Inferior parietal cortex (tissue), 1 donor: Measurements from ENCODE around the gene FREM1.

ENCODE experiments used
- DNase-seq: peaks from one replicate; pipeline ENCODE4 v3.0.0-alpha.2; 2016; ENCODE audit errors: extremely low spot score

Gene FREM1

GRCh38 chr9:14756291-14756690, 153.9 kb downstream of the FREM1 start:
- DNase-seq: no peak

- DNase-seq: no peak
Measured at GRCh38 chr9:14752871-14753270, 157.4 kb downstream of the FREM1 start.

DNA sequence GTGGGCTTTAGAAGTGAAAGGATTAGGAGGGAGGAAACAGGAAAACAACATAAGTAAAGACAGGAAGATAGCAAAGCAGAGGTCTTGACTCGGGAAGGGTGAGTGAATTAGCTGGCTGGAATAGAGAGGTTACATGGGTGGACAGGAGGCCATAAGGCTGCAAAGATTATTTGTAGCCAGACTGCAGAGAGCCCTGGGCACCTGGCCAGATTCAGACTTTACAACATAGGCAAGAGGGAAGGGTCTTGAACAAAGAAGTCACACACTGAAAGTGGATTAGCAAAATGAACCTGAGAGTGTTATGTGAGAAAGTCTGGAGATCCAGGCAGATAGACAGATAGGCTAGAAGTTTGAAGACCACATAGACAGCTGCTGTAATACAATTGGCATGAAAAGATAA, 158.0 kb downstream of the FREM1 start:
- no peak for DNase-seq

- no peak for DNase-seq
Measured at GRCh38 chr9:14750821-14751220, 159.4 kb downstream of the FREM1 start.

- no peak for DNase-seq
Measured at GRCh38 chr9:14749741-14750211, 160.5 kb downstream of the FREM1 start.

DNA sequence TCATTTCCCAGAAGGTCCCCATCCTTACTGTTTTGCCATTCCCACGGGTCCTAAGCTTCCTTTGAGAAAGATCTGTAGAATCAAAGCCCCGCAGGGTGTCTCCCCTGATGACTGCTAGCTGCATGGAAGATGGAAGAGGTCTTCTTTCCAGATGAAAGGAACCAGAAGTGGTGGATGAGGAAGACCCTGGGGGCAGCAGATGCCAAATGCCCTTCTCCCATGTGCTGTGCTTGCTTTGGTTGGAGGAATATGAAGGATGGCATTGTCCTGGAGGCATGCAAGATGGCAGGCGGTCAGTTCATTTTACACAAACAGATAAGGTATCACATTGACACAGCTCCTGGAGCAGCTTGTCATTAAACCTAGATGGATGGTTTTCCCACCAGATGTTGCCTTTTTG, 161.9 kb downstream of the FREM1 start:
- no peak for DNase-seq

- no peak for DNase-seq
Measured at GRCh38 chr9:14747111-14747510, 163.1 kb downstream of the FREM1 start.

DNA sequence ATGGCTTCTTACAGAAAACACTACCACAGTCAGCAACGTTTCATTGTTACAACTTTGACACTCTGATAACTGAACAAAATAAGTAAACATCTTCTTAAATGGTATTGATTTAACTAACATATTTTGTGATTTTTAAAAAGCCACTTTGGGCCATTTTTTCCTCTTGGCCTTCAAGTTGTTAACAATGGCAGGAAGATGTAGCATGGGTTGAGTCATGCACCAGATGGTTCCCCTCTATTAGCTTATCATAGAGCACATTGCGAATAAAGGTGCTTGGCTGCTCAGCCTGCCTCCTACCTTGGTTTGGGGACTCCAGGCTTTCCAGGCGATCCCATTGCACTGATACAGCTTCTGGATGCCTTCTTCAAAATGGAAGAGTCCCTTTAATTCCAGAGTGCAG, 163.6 kb downstream of the FREM1 start:
- no peak for DNase-seq

GRCh38 chr9:14744768-14745167, 165.5 kb downstream of the FREM1 start:
- DNase-seq: no peak

- no peak for DNase-seq
Measured at GRCh38 chr9:14741369-14741768, 168.9 kb downstream of the FREM1 start.

GRCh38 chr9:14733133-14733532, 177.1 kb downstream of the FREM1 start:
- no peak for DNase-seq

DNA sequence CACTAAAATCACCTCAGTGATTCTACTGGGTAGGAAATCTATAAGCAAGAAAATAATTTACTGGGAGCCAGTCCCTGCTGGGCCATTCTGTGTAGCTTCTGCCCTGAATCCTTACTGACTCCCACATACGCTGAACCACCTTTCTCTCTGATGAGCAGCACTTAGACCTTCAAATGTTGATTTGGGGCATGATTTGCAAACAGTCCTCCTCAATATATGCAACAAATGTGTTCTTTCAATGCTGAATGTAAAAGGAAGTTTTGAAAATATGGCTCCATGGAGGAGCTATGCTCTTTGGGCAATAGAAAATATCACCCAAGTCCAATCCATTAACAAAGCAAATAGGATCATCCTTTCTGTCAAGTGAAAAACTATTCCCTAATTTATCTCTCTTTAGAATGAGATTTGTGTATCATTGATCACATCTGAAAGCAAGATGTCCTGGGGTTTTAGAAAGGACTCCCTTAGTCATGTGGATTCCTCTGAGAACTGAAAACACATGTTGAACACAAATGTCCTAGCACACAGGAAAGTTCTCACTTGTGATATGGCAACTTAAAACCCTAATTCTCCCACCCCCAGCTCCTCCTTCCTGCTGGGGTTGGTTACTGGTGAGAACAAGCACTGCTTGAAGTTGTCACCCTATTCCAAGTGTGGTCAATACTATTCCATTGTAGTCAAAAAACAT, 178.8 kb downstream of the FREM1 start:
- DNase-seq: no peak

- DNase-seq: peak; percentile 9
Measured at GRCh38 chr9:14730461-14730898, 179.7 kb downstream of the FREM1 start.

GRCh38 chr9:14723301-14723700, 186.9 kb downstream of the FREM1 start:
- no peak for DNase-seq

DNA sequence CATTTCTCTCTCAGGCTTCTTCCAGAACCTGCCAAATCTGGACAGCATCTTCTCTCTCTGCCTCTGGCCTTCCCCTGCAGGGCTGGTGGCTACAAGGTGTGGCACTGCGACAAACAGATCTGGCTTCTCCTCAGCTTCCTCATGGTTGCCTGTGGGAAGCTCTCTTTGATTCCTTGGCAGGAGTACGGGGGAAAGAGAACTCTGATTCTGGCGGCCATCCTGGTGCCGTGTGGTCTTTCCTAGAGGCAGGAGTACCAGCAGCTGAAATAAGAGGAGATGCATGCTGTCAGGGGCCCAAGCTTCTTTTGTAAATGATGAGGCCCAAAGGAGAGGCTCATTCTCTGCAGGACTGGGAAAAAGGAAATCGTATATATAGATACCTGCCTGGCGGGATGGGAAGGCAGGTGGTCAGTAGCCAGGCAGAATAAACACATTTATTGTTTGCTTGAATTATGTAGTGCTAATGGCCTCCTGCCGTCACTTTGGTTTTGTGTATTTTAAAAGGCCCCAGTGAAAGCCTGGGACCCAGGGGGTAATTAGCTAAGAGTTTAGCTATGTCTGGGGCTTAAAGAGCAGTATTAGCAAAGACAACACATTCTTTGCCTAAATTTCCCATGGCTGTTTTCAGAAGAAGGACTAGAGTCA, 187.7 kb downstream of the FREM1 start, which contains the start of gene CER1:
TSS of gene CER1 (minus strand) at position 343 of the 645 bp plus-strand sequence. CDS start at position 282, 61 bp downstream.
- DNase-seq: no peak

DNA sequence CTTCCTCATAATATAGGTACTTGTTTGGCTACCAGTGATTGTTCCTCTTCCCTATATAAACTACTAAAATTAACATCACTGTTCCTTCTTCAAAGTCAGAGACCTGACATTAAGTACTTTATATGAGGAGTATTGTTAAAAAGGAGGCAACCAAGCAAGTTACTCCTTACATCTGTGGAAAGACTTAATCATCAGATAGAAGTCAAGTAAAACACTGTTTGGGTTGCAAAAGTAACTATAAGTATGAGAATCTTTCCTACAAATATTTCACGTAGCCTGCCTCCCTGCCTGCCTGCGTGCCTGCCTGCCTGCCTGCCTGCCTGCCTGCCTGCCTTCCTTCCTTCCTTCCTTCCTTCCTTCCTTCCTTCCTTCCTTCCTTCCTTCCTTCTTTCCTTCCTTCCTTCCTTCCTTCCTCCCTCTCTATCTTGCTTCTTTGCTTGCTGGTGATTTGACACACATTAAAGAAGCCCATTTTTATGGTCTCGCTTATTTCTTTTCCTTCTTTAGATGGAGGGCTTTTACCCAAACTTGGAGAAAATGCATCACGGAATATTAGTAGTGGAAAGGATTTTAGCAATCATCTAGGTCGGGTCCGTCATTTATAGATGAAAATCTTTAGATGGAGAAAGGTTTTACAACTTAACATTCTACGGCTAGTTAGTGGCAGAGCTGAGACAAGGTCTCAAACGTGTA, 190.9 kb downstream of the FREM1 start:
- DNase-seq: no peak

DNA sequence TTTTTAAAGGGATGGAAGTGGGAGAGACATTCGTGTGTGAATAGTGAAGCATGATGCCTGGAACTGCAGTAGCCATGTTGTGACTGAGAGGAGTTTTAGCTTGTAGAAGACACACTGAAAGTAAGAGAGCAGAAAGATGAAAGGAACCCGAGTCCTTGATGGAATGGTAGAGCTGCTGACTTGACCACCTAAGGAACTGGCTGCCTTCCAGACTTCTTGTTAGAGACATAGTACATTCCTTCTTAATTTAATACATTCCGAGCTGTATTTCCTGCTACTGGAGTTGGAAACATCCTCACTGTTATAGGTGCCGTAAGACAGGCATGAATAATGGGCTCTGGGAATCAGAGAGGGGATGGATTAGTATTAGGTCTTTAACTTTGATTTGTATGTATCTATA, 195.1 kb downstream of the FREM1 start:
- DNase-seq: no peak

DNA sequence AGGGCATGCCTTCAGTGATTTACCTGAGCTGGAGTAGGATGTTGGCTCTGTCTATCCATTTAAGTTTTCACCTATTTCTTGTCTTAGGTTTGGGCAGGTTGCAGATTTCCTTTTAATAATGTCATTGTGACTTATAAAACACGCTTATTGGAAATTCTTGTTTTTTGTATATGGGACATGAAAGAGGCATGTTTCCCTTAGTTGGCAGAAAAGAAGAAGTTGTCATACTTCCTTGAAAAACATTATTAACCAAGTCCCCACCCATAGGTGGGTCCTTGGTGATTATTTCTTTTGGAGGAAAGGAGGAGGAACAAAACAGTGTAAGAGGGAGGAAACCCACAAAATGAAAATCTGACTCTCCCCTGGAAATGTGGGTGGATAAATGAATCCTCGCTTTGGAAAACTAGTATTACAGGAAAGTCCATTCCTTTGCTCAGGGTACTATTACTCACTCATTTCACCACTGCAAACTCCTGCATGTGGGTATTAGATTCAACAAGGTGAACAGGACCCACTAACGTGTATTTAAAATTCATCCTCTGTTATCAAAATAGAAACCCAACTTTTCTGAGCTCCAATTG, 197.0 kb downstream of the FREM1 start:
- no peak for DNase-seq

- DNase-seq: no peak
Measured at GRCh38 chr9:14710804-14711203, 199.4 kb downstream of the FREM1 start.

DNA sequence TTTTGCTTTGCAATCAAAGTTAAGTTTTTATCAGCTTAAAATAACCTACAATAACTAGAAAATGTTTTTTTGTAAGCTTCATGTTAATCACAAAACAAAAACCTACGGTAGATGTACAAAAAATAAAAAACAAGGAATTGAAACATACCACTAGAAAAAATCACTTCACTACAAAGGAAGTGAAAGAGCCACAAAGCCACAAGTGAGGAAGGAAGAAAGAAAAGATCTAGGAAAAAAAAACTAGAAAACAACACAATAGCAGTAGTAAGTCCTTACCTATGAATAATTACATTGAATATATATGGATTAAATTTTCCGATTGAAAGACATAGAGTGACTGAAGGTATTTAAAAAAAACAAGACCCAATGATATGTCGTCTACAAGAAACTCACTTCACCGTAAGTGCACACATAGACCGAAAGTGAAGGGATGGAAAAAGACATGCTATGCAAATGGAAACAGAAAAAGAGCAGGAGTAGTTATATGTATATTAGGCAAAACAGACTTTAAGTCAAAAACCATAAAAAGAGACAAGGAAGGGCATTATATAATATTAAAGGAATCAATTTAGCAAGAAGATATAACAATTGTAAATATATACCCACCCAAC, 203.6 kb downstream of the FREM1 start:
- DNase-seq: no peak

GRCh38 chr9:14705079-14705478, 205.1 kb downstream of the FREM1 start:
- no peak for DNase-seq

DNA sequence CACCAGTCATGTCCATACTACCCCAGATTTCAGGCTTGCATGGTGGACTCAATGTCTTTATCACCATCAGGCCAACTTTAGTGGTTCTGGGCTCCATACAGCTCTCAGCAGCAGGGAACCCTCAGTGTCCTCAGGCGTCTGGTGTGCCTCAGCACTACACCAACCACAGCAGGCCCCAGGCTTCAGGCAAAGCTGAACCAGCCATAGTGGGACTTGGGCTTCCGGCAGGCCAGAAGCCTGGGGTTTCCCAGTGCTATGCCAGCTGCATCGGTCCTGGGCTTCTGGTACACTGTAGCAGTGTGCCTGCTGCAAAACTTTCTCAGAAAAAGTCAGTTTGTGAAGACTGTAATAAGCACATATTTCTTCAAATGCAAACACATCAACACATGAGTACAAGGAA, 205.9 kb downstream of the FREM1 start:
- DNase-seq: no peak
